ENCODE data around the gene TRIM37. TPM values are rescaled to one million over a fixed set of nuclear protein-coding genes. Genes with fewer than 3 reads are reported as not detected.
"Not testable (repeated sequence)": the region's sequence is repeated elsewhere in the genome, so short reads cannot be mapped to it uniquely, and the experiment has no call there.

TRIM37 gene
- total RNA-seq, 1 donor from 2014 or later, result 27.7 TPM

- no peak overlapping the region for H3K27ac Mint-ChIP-seq
- H3K27me3 Mint-ChIP-seq (ENCODE audit: insufficient read depth), result peaks cover 3% of the 10 kb centered on the region
- H3K9me3 Mint-ChIP-seq, result no peaks in the 10 kb centered on the region
- no peaks in the 10 kb centered on the region for H3K36me3 Mint-ChIP-seq (ENCODE audit: low read depth)
- DNase-seq (ENCODE audit: low spot score), result no peak
- H3K4me1 Mint-ChIP-seq (ENCODE audit: low read depth), result no peaks in the 10 kb centered on the region
- H3K4me3 Mint-ChIP-seq, result no peak overlapping the region
- intact Hi-C loops (cut with micrococcal nuclease), result no loop called here
Measured at GRCh38 chr17:58969156-58969555, 137.5 kb downstream of the TRIM37 start.

- Mint-ChIP-seq H3K9me3 (no peaks in the 10 kb centered on the region), H3K4me3 (no peak overlapping the region), H3K4me1 (ENCODE audit: low read depth) (no peaks in the 10 kb centered on the region), H3K36me3 (ENCODE audit: low read depth) (no peaks in the 10 kb centered on the region), H3K27ac (no peak overlapping the region), H3K27me3 (ENCODE audit: insufficient read depth) (peaks cover 3% of the 10 kb centered on the region)
- intact Hi-C loops (cut with micrococcal nuclease), result no loop called here
- DNase-seq (ENCODE audit: low spot score), result peak; percentile 2
Measured at GRCh38 chr17:58968426-58969061, 138.1 kb downstream of the TRIM37 start.

GRCh38 chr17:58966208-58966607 is 140.5 kb downstream of the TRIM37 start:
- intact Hi-C loops (cut with micrococcal nuclease), result no loop called here
- H3K27me3 Mint-ChIP-seq (ENCODE audit: insufficient read depth), result peaks cover 3% of the 10 kb centered on the region
- H3K4me1 Mint-ChIP-seq (ENCODE audit: low read depth), result no peaks in the 10 kb centered on the region
- H3K27ac Mint-ChIP-seq, result no peak overlapping the region
- no peak for DNase-seq (ENCODE audit: low spot score)
- H3K36me3 Mint-ChIP-seq (ENCODE audit: low read depth), result no peaks in the 10 kb centered on the region
- no peak overlapping the region for H3K4me3 Mint-ChIP-seq
- no peaks in the 10 kb centered on the region for H3K9me3 Mint-ChIP-seq

GRCh38 chr17:58965221-58965620 is 141.5 kb downstream of the TRIM37 start:
- Mint-ChIP-seq H3K27me3 (ENCODE audit: insufficient read depth) (no peaks in the 10 kb centered on the region), H3K27ac (no peak overlapping the region), H3K9me3 (no peaks in the 10 kb centered on the region), H3K4me3 (no peak overlapping the region), H3K4me1 (ENCODE audit: low read depth) (no peaks in the 10 kb centered on the region), H3K36me3 (ENCODE audit: low read depth) (no peaks in the 10 kb centered on the region)
- no peak for DNase-seq (ENCODE audit: low spot score)
- intact Hi-C loops (cut with micrococcal nuclease), result no loop called here

- Mint-ChIP-seq H3K36me3 (ENCODE audit: low read depth) (no peaks in the 10 kb centered on the region), H3K4me3 (no peak overlapping the region), H3K27ac (no peak overlapping the region), H3K4me1 (ENCODE audit: low read depth) (no peaks in the 10 kb centered on the region), H3K27me3 (ENCODE audit: insufficient read depth) (no peaks in the 10 kb centered on the region), H3K9me3 (no peaks in the 10 kb centered on the region)
- no peak for DNase-seq (ENCODE audit: low spot score)
- intact Hi-C loops (cut with micrococcal nuclease), result loop anchor here (2.0 kb wide), 1 partner anchor 45 kb away; no protein-coding TSS in a partner anchor
Measured at GRCh38 chr17:58960068-58960467, 146.6 kb downstream of the TRIM37 start.

GRCh38 chr17:58957725-58958073 is 149.0 kb downstream of the TRIM37 start:
- H3K36me3 Mint-ChIP-seq (ENCODE audit: low read depth); DNase-seq (ENCODE audit: low spot score); H3K4me3 Mint-ChIP-seq; H3K27me3 Mint-ChIP-seq (ENCODE audit: insufficient read depth); H3K27ac Mint-ChIP-seq; H3K4me1 Mint-ChIP-seq (ENCODE audit: low read depth); intact Hi-C loops (cut with micrococcal nuclease): not testable (repeated sequence)
- peaks cover 11% of the 10 kb centered on the region for H3K9me3 Mint-ChIP-seq

- Mint-ChIP-seq H3K4me1 (ENCODE audit: low read depth) (no peaks in the 10 kb centered on the region), H3K27me3 (ENCODE audit: insufficient read depth) (no peaks in the 10 kb centered on the region), H3K27ac (no peak overlapping the region), H3K9me3 (peaks cover 11% of the 10 kb centered on the region), H3K36me3 (ENCODE audit: low read depth) (no peaks in the 10 kb centered on the region), H3K4me3 (no peak overlapping the region)
- DNase-seq (ENCODE audit: low spot score), result no peak
- intact Hi-C loops (cut with micrococcal nuclease), result no loop called here
Measured at GRCh38 chr17:58956997-58957724, 149.5 kb downstream of the TRIM37 start.

- DNase-seq (ENCODE audit: low spot score); H3K4me3 Mint-ChIP-seq; H3K27ac Mint-ChIP-seq; H3K27me3 Mint-ChIP-seq (ENCODE audit: insufficient read depth); intact Hi-C loops (cut with micrococcal nuclease); H3K4me1 Mint-ChIP-seq (ENCODE audit: low read depth); H3K36me3 Mint-ChIP-seq (ENCODE audit: low read depth): not testable (repeated sequence)
- H3K9me3 Mint-ChIP-seq, result peaks cover 33% of the 10 kb centered on the region
Measured at GRCh38 chr17:58954358-58954757, 152.3 kb downstream of the TRIM37 start.

GRCh38 chr17:58947824-58948223 is 158.9 kb downstream of the TRIM37 start:
- peaks cover 2% of the 10 kb centered on the region for H3K36me3 Mint-ChIP-seq (ENCODE audit: low read depth)
- peaks cover 5% of the 10 kb centered on the region for H3K27me3 Mint-ChIP-seq (ENCODE audit: insufficient read depth)
- H3K4me1 Mint-ChIP-seq (ENCODE audit: low read depth), result no peaks in the 10 kb centered on the region
- peaks cover 34% of the 10 kb centered on the region for H3K9me3 Mint-ChIP-seq
- no peak overlapping the region for H3K4me3 Mint-ChIP-seq
- no peak for DNase-seq (ENCODE audit: low spot score)
- intact Hi-C loops (cut with micrococcal nuclease), result no loop called here
- H3K27ac Mint-ChIP-seq, result no peak overlapping the region

GRCh38 chr17:58947411-58947810 is 159.3 kb downstream of the TRIM37 start:
- Mint-ChIP-seq H3K4me3 (no peak overlapping the region), H3K27ac (no peak overlapping the region), H3K9me3 (peaks cover 34% of the 10 kb centered on the region), H3K4me1 (ENCODE audit: low read depth) (no peaks in the 10 kb centered on the region), H3K36me3 (ENCODE audit: low read depth) (peaks cover 2% of the 10 kb centered on the region), H3K27me3 (ENCODE audit: insufficient read depth) (peaks cover 5% of the 10 kb centered on the region)
- no peak for DNase-seq (ENCODE audit: low spot score)
- intact Hi-C loops (cut with micrococcal nuclease), result no loop called here

- H3K27me3 Mint-ChIP-seq (ENCODE audit: insufficient read depth), result peaks cover 9% of the 10 kb centered on the region
- intact Hi-C loops (cut with micrococcal nuclease), result loop anchor here (5.0 kb wide), 1 partner anchor 323 kb away; no protein-coding TSS in a partner anchor
- DNase-seq (ENCODE audit: low spot score), result no peak
- H3K4me1 Mint-ChIP-seq (ENCODE audit: low read depth), result no peaks in the 10 kb centered on the region
- H3K27ac Mint-ChIP-seq, result no peak overlapping the region
- H3K4me3 Mint-ChIP-seq, result no peak overlapping the region
- peaks cover 10% of the 10 kb centered on the region for H3K9me3 Mint-ChIP-seq
- no peaks in the 10 kb centered on the region for H3K36me3 Mint-ChIP-seq (ENCODE audit: low read depth)
Measured at GRCh38 chr17:58944166-58944565, 162.5 kb downstream of the TRIM37 start.

- intact Hi-C loops (cut with micrococcal nuclease), result no loop called here
- no peak overlapping the region for H3K27ac Mint-ChIP-seq
- no peaks in the 10 kb centered on the region for H3K4me1 Mint-ChIP-seq (ENCODE audit: low read depth)
- H3K4me3 Mint-ChIP-seq, result no peak overlapping the region
- no peaks in the 10 kb centered on the region for H3K9me3 Mint-ChIP-seq
- H3K36me3 Mint-ChIP-seq (ENCODE audit: low read depth), result no peaks in the 10 kb centered on the region
- peaks cover 11% of the 10 kb centered on the region for H3K27me3 Mint-ChIP-seq (ENCODE audit: insufficient read depth)
- DNase-seq (ENCODE audit: low spot score), result no peak
Measured at GRCh38 chr17:58936295-58936694, 170.4 kb downstream of the TRIM37 start.

- Mint-ChIP-seq H3K36me3 (ENCODE audit: low read depth) (no peaks in the 10 kb centered on the region), H3K4me3 (no peak overlapping the region), H3K27ac (no peak overlapping the region), H3K4me1 (ENCODE audit: low read depth) (no peaks in the 10 kb centered on the region), H3K9me3 (no peaks in the 10 kb centered on the region), H3K27me3 (ENCODE audit: insufficient read depth) (peaks cover 7% of the 10 kb centered on the region)
- intact Hi-C loops (cut with micrococcal nuclease), result no loop called here
- no peak for DNase-seq (ENCODE audit: low spot score)
Measured at GRCh38 chr17:58932956-58933355, 173.7 kb downstream of the TRIM37 start.

Data from activated T-helper 1 cell treated with anti-CD3 and anti-CD28 coated beads, Interleukin-12 subunit alpha, Interleukin-12 subunit beta, Interleukin-2, Interleukin-4 antibody, amounts not matched to agents 30 ng/mL and 10 ng/mL and 1 ng/mL, durations not matched to agents 14 hours and 24 hours and 36 hours (primary cell).